Measurements from ENCODE around the gene TADA1.

Gene TADA1, protein sequence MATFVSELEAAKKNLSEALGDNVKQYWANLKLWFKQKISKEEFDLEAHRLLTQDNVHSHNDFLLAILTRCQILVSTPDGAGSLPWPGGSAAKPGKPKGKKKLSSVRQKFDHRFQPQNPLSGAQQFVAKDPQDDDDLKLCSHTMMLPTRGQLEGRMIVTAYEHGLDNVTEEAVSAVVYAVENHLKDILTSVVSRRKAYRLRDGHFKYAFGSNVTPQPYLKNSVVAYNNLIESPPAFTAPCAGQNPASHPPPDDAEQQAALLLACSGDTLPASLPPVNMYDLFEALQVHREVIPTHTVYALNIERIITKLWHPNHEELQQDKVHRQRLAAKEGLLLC

DNA sequence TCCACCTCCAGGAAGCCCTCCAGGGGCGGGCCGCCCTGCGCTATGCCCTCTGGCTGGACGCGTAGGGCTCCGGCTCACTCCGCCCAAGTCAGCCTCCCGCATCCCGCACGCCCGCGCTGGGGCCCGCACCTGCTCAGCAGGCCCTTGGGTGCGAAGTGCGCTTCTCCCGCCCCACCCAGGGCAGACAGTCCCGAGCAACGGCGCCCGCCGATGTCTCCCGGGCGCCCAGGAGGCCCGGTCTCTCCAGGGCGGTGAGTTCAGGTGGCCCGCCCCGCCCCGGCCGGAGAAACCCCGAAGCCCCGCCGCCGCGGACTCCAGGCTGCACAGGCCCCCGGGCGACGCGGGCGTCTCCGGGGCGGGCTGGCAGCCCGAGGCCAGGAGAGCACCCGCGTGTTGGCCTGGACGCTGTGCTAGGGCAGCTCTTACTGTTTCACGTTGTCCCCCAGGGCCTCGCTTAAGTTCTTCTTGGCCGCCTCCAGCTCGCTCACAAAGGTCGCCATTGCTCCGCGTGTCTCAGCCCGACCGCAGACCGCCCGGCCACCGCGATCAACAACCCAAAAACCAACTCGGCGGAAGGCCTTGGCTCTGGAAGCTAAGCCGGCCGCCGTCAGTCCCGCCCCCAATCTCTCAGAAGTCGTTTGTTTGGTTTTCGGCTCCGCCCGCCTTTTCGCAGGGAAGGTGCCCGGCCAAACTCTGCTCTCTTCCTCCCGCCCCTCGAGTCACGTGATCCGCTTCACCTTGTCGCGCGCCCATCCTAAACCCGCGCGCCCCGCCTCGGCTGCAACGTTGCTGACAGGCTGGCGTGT is at the start of gene TADA1:
Gene TADA1 (minus strand): TSS at position 531 of the 806 bp plus-strand sequence. CDS start 31 bp downstream, at position 500.
- no peak for TF ChIP-seq CTCF (IDR thresholded peaks at IDR 0.05; ENCODE audit: low read depth, low read length)
- no peak for TF ChIP-seq EZH2phosphoT487 (IDR thresholded peaks at IDR 0.05; ENCODE audit: low read depth)
- peaks cover 51% of the 10 kb centered on the region for H3K79me2 ChIP-seq (ENCODE audit: low read length)

GRCh38 chr1:166924823-166925541 is 48.9 kb upstream of the TADA1 start:
- H3K4me2 ChIP-seq (ENCODE audit: low read length), result peak overlapping the region; percentile 31
- H3K27me3 ChIP-seq (ENCODE audit: low read depth, low read length), result no peaks in the 10 kb centered on the region
- TF ChIP-seq EZH2phosphoT487 (IDR thresholded peaks at IDR 0.05; ENCODE audit: low read depth) (no peak), CTCF (IDR thresholded peaks at IDR 0.05; ENCODE audit: low read depth, low read length) (no peak)
- no peaks in the 10 kb centered on the region for H4K20me1 ChIP-seq (ENCODE audit: insufficient read depth, low read length)
- no peaks in the 10 kb centered on the region for H3K79me2 ChIP-seq (ENCODE audit: low read length)
- no peak overlapping the region for H2AFZ ChIP-seq (ENCODE audit: low read depth, low read length)
- H3K4me1 ChIP-seq (ENCODE audit: low read length), result peaks cover 22% of the 10 kb centered on the region
- H3K27ac ChIP-seq (ENCODE audit: low read length), result peak overlapping the region; percentile 16; the same call in 1 of the 2 replicates
- peak overlapping the region; percentile 18; the same call in 1 of the 2 replicates for H3K4me3 ChIP-seq (ENCODE audit: low read length)
- no peaks in the 10 kb centered on the region for H3K36me3 ChIP-seq (replicated peaks; ENCODE audit: low read depth, low read length)
- no peak overlapping the region for H3K9ac ChIP-seq (ENCODE audit: low read length)
- H3K9me3 ChIP-seq (ENCODE audit: insufficient read depth, low read length), result no peaks in the 10 kb centered on the region

More for the DNA sequence above, at the start of gene TADA1:
- Histone ChIP-seq H3K4me1 (ENCODE audit: low read length) (peaks cover 14% of the 10 kb centered on the region), H3K27me3 (ENCODE audit: low read depth, low read length) (no peaks in the 10 kb centered on the region), H3K9ac (ENCODE audit: low read length) (peak within 1 kb of the TSS; percentile 85), H2AFZ (ENCODE audit: low read depth, low read length) (peak within 1 kb of the TSS; percentile 94), H3K4me2 (ENCODE audit: low read length) (peak within 1 kb of the TSS; percentile 85), H3K9me3 (ENCODE audit: insufficient read depth, low read length) (no peaks in the 10 kb centered on the region), H3K36me3 (replicated peaks; ENCODE audit: low read depth, low read length) (peaks cover 4% of the 10 kb centered on the region), H3K27ac (ENCODE audit: low read length) (peak within 1 kb of the TSS; percentile 68), H3K4me3 (ENCODE audit: low read length) (peak within 1 kb of the TSS; percentile 93), H4K20me1 (ENCODE audit: insufficient read depth, low read length) (peaks cover 31% of the 10 kb centered on the region)

GRCh38 chr1:166920561-166921475 is 44.8 kb upstream of the TADA1 start:
- Histone ChIP-seq H3K4me2 (ENCODE audit: low read length) (no peak overlapping the region), H3K36me3 (replicated peaks; ENCODE audit: low read depth, low read length) (no peaks in the 10 kb centered on the region), H2AFZ (ENCODE audit: low read depth, low read length) (no peak overlapping the region), H3K27ac (ENCODE audit: low read length) (no peak overlapping the region), H3K9ac (ENCODE audit: low read length) (no peak overlapping the region), H3K79me2 (ENCODE audit: low read length) (no peaks in the 10 kb centered on the region), H3K4me1 (ENCODE audit: low read length) (peaks cover 17% of the 10 kb centered on the region), H4K20me1 (ENCODE audit: insufficient read depth, low read length) (no peaks in the 10 kb centered on the region), H3K9me3 (ENCODE audit: insufficient read depth, low read length) (no peaks in the 10 kb centered on the region), H3K4me3 (ENCODE audit: low read length) (no peak overlapping the region), H3K27me3 (ENCODE audit: low read depth, low read length) (no peaks in the 10 kb centered on the region)
- TF ChIP-seq EZH2phosphoT487 (IDR thresholded peaks at IDR 0.05; ENCODE audit: low read depth), result no peak

DNA sequence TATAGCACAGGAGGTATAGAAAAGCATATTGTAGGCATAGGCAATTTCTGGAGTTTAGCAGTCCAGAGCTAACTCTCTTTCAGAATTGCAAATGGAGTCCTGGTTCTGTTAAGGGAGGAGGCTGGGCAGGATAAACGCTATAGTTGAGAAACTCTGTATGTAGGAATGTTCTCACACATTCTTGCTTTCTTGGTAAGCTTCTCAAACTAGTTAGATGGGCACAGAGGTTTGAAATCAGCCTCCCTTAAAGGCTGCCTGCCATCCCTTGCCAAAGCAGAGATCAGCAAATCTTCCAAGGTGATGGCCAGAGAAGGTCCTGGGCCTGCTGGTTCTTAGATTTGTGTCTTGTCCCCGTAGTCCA is 42.9 kb upstream of the TADA1 start:
- TF ChIP-seq EZH2phosphoT487 (IDR thresholded peaks at IDR 0.05; ENCODE audit: low read depth) (no peak), CTCF (IDR thresholded peaks at IDR 0.05; ENCODE audit: low read depth, low read length) (no peak)
- no peaks in the 10 kb centered on the region for H3K27me3 ChIP-seq (ENCODE audit: low read depth, low read length)
- no peak overlapping the region for H2AFZ ChIP-seq (ENCODE audit: low read depth, low read length)
- H3K9ac ChIP-seq (ENCODE audit: low read length), result no peak overlapping the region
- H3K27ac ChIP-seq (ENCODE audit: low read length), result no peak overlapping the region
- no peaks in the 10 kb centered on the region for H3K36me3 ChIP-seq (replicated peaks; ENCODE audit: low read depth, low read length)
- no peaks in the 10 kb centered on the region for H4K20me1 ChIP-seq (ENCODE audit: insufficient read depth, low read length)
- no peak overlapping the region for H3K4me2 ChIP-seq (ENCODE audit: low read length)
- H3K9me3 ChIP-seq (ENCODE audit: insufficient read depth, low read length), result no peaks in the 10 kb centered on the region
- no peaks in the 10 kb centered on the region for H3K79me2 ChIP-seq (ENCODE audit: low read length)
- no peak overlapping the region for H3K4me3 ChIP-seq (ENCODE audit: low read length)
- H3K4me1 ChIP-seq (ENCODE audit: low read length), result no peaks in the 10 kb centered on the region

All from OCI-LY3 (cell line).